Caco-2 (cell line): ENCODE results near the gene PCID2. TPM values are rescaled to one million over a fixed set of nuclear protein-coding genes. Genes with fewer than 3 reads are reported as not detected.

Experiments
- BruUV-seq: library from RNA; stranded (reverse); fragments of 400-500 nt; replicated peaks from 2 replicates; lab custom pipeline; 2021; lab: Mats Ljungman, UMichigan
- CTCF ChIA-PET: fragments of 300-600 bp; sonication (Branson Sonifier 250); formaldehyde crosslinking; loops from one replicate; lab custom pipeline; 2022; ENCODE audit warnings: antibody characterized with exemption; lab: Charles Lee
- POLR2A ChIA-PET: fragments of 300-600 bp; sonication (Branson Sonifier 250); formaldehyde crosslinking; loops from one replicate; lab custom pipeline; 2022; ENCODE audit warnings: antibody characterized with exemption; lab: Charles Lee
- DNase-seq, 2 experiments: peaks; one replicate each; pipeline versions ENCODE4 v3.0.0 to v3.0.0-alpha.2; 2020 to 2022
- H3K27me3 ChIP-seq: replicated peaks from 2 replicates; pipeline ENCODE4 v1.6.0; 2011; ENCODE audit warnings: low read length; ENCODE audit not compliant: control insufficient read depth, insufficient read depth
- H3K36me3 ChIP-seq: 2 replicates; pipeline ENCODE4 v1.5.1; 2011; ENCODE audit warnings: low read length; ENCODE audit not compliant: control insufficient read depth, insufficient read depth
- H3K4me1 ChIP-seq: fragments of 250-450 bp; sonication (Bioruptor Pico); 2 replicates; pipeline ENCODE4 v1.5.1; 2020; ENCODE audit warnings: mild to moderate bottlenecking
- H3K4me3 ChIP-seq: 2 replicates; pipeline ENCODE4 v1.5.1; 2011; ENCODE audit warnings: low read depth, mild to moderate bottlenecking, control low read depth, low read length
- H3K9me3 ChIP-seq: fragments of 250-450 bp; sonication (Bioruptor Pico); 2 replicates; pipeline ENCODE4 v1.5.1; 2020; ENCODE audit warnings: mild to moderate bottlenecking, moderate library complexity
- H3K27ac Mint-ChIP-seq: one replicate; pipeline ENCODE4 v1.8.0; 2022; ENCODE audit warnings: mixed read lengths; ENCODE audit not compliant: unreplicated experiment
- H3K27me3 Mint-ChIP-seq: one replicate; pipeline ENCODE4 v1.8.0; 2022; ENCODE audit warnings: mixed read lengths; ENCODE audit not compliant: insufficient read depth, unreplicated experiment
- H3K36me3 Mint-ChIP-seq: one replicate; pipeline ENCODE4 v1.8.0; 2022; ENCODE audit warnings: mild to moderate bottlenecking, mixed read lengths; ENCODE audit not compliant: insufficient read depth, unreplicated experiment
- H3K4me1 Mint-ChIP-seq: one replicate; pipeline ENCODE4 v1.8.0; 2022; ENCODE audit warnings: low read depth, mixed read lengths; ENCODE audit not compliant: unreplicated experiment
- H3K4me3 Mint-ChIP-seq: one replicate; pipeline ENCODE4 v1.8.0; 2022; ENCODE audit warnings: mild to moderate bottlenecking, moderate library complexity, mixed read lengths; ENCODE audit not compliant: unreplicated experiment
- H3K9me3 Mint-ChIP-seq: one replicate; pipeline ENCODE4 v1.8.0; 2022; ENCODE audit warnings: mixed read lengths; ENCODE audit not compliant: unreplicated experiment
- CTCF ChIP-seq, 2 experiments: fragments of 200-600 bp in 1 of 2; IDR thresholded peaks; 1 replicate in 1 of 2; 2 replicates in 1 of 2; pipeline versions ENCODE4 v1.5.1 to v1.8.0; 2011 to 2022; ENCODE audit warnings: antibody characterized with exemption in 1 of 2, control low read depth in 1 of 2, inconsistent platforms in 1 of 2, low read depth in 1 of 2, low read length in 1 of 2, mild to moderate bottlenecking in 1 of 2, moderate library complexity in 1 of 2; ENCODE audit not compliant: insufficient read depth in 1 of 2, severe bottlenecking in 1 of 2, unreplicated experiment in 1 of 2
- intact Hi-C: fragments of 100-400 bp; cut with micrococcal nuclease; formaldehyde crosslinking; loops from one replicate; pipeline ENCODE4 v1.10.0; 2022; ENCODE audit not compliant: unreplicated experiment
- total RNA-seq: library from RNA; stranded (reverse); gene quantifications from 2 replicates; pipeline ENCODE4 v1.2.3, GENCODE V29; 2022

Gene PCID2
- total RNA-seq, 1 experiment from 2014 or later = 81.5 TPM

- H3K27me3 ChIP-seq = no peaks in the 10 kb centered on the region
- Mint-ChIP-seq H3K4me1 (no peaks in the 10 kb centered on the region), H3K27me3 (no peaks in the 10 kb centered on the region), H3K4me3 (no peak overlapping the region), H3K27ac (no peak overlapping the region), H3K9me3 (no peaks in the 10 kb centered on the region), H3K36me3 (no peaks in the 10 kb centered on the region)
- H3K4me3 ChIP-seq = no peak overlapping the region
- peaks cover under 1% of the 10 kb centered on the region for H3K36me3 ChIP-seq
- no TSS peak for BruUV-seq
- no peaks in the 10 kb centered on the region for H3K9me3 ChIP-seq
- intact Hi-C loops = no loop called here
- POLR2A ChIA-PET = no interaction called here
- CTCF ChIA-PET = no interaction called here
- DNase-seq = no peak
- no peak for TF ChIP-seq CTCF (IDR thresholded peaks at IDR 0.05; ENCODE audit: insufficient read depth in 1 of 2, low read depth in 1 of 2, low read length in 1 of 2, severe bottlenecking in 1 of 2, unreplicated experiment in 1 of 2)
- H3K4me1 ChIP-seq = no peaks in the 10 kb centered on the region
Measured at GRCh38 chr13:113145496-113145895, 63.0 kb downstream of the PCID2 start.

- H3K4me1 ChIP-seq = no peaks in the 10 kb centered on the region
- Mint-ChIP-seq H3K27me3 (no peaks in the 10 kb centered on the region), H3K36me3 (no peaks in the 10 kb centered on the region), H3K4me3 (no peak overlapping the region), H3K9me3 (no peaks in the 10 kb centered on the region), H3K4me1 (no peaks in the 10 kb centered on the region), H3K27ac (no peak overlapping the region)
- ChIA-PET POLR2A (no interaction called here), CTCF (no interaction called here)
- peaks cover 2% of the 10 kb centered on the region for H3K36me3 ChIP-seq
- no TSS peak for BruUV-seq
- no peak overlapping the region for H3K4me3 ChIP-seq
- DNase-seq = no peak
- H3K27me3 ChIP-seq = no peaks in the 10 kb centered on the region
- no peaks in the 10 kb centered on the region for H3K9me3 ChIP-seq
- intact Hi-C loops = no loop called here
- TF ChIP-seq CTCF (IDR thresholded peaks at IDR 0.05; ENCODE audit: insufficient read depth in 1 of 2, low read depth in 1 of 2, low read length in 1 of 2, severe bottlenecking in 1 of 2, unreplicated experiment in 1 of 2) = no peak
Measured at GRCh38 chr13:113144255-113144629, 64.2 kb downstream of the PCID2 start.

- Histone ChIP-seq H3K27me3 (no peaks in the 10 kb centered on the region), H3K4me1 (0 out of 2 replicates have a peak, but pooled peaks cover 4% of the 10 kb centered on the region), H3K36me3 (peaks cover 2% of the 10 kb centered on the region; the same call in 1 of the 2 replicates), H3K9me3 (no peaks in the 10 kb centered on the region), H3K4me3 (no peak overlapping the region)
- Mint-ChIP-seq H3K36me3 (no peaks in the 10 kb centered on the region), H3K9me3 (no peaks in the 10 kb centered on the region), H3K4me3 (no peak overlapping the region), H3K27me3 (no peaks in the 10 kb centered on the region), H3K4me1 (no peaks in the 10 kb centered on the region), H3K27ac (no peak overlapping the region)
- BruUV-seq = no TSS peak
- no peak for DNase-seq
- intact Hi-C loops = no loop called here
- ChIA-PET POLR2A (no interaction called here), CTCF (interaction anchor here (0.6 kb wide), 1 partner anchor 109 kb away, joined by 6 read pairs; no protein-coding TSS in a partner anchor)
- TF ChIP-seq CTCF (IDR thresholded peaks at IDR 0.05; ENCODE audit: insufficient read depth in 1 of 2, low read depth in 1 of 2, low read length in 1 of 2, severe bottlenecking in 1 of 2, unreplicated experiment in 1 of 2) = no peak
Measured at GRCh38 chr13:113143466-113144254, 64.8 kb downstream of the PCID2 start.
